GM19240 (cell line): Measurements from ENCODE around the gene UIMC1.

ENCODE experiments used
- DNase-seq: peaks from one replicate; pipeline ENCODE4 v3.0.0; 2011; ENCODE audit warnings: low spot score; ENCODE audit not compliant: insufficient read length

Gene UIMC1

DNA sequence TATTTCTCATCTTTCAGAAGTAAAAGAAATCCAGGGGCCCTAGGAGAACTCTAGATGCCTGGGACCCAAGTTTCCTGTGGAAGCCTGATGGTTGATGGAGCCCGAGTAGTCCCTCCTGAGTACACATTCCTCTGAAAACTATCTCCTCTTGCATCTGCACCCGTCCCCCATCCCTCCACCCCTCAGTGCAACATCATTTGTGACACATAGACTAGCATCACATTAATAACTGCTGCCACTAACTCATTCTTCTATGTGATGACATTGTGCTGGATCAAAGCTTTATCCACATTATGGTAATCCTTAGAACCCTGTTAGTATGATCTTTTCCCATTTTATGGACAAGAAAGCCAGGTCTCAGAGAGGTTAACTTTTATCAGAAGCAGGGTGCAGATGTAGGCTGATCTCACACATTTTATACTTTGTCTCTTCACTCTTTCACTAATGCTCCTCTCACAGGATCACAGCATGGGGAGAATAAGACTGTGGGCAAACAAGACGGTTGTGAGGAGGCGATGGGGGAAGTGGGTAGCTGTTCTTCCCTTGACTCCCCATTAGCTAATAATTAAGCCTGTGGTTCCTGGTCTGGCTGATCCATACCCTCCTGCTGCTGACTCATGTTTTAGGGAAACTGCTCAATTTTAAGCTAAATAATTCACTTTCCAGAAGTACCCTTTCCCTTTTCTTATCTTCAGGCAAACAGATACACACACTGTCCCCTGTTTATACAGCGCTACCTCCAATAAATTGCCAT lies 103.5 kb downstream of the UIMC1 start:
- DNase-seq: no peak

DNA sequence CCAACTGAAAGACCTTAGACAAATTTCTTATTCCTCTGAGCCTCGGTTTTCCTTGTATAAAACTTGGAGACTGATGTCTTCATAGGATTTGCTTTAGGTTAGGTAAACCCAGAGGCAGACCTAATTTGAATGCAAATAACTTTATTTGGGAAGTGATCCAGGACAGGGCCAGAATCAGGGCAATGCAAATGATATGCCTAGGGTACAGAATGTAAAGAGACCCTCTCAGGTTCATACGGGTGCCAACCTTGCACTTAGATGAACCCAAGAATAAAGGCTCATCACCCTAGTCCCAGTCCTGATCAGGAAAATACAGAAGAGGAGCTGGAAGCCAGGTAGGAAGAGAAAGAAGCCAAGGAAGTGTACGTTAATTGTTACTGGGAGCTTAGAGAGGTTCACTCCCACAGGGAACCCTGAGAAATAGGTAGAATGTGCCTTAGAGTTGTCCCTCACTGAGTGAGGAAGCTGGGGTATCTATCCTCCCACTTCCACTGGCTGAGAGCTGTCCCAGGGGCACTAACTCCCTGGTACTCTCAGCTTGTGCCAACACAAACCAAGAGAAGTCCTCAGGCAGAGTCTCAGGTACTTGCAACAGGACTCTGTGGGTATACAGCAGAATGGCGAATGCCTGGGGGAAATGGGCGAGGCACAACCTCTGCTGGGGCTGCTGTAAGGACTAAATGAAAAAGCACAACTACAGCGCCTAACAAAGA lies 104.3 kb downstream of the UIMC1 start:
- DNase-seq: no peak

DNA sequence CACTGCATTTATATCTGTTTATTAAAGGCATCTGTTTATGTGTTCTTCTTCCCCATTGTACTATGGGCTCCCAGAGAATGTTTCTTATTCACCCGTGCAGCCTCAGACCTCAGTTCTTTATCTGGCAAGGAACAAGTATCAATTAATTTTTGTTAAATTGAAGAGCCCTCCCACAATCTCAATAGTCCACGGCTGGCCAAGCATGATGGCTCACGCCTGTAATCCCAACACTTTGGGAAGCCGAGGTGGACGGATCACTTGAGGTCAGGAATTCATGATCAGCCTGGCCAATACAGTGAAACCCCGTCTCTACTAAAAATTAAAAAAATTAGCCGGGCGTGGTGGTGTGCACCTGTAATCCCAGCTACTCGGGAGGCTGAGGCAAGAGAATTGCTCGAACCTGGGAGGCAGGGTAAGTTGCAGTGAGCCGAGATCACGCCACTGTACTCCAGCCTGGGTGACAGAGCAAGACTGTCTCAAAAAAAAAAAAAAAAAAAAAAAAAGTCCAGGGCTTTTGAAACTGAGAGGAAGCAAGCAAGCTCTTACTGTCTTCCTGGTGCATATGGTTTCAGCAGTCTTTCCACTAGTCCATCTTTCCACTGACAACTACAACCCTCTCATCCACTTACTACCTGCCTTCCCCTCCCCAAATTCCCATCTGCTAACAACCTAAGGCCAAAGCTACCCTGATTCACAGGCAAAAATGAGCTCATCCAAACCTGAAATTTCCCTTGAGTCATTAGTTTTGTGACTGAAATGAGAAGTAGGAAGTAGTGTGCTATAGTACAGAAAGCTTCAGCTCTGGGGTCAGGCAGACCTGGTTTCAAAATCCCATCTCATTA lies 105.1 kb downstream of the UIMC1 start:
- DNase-seq: no peak

DNA sequence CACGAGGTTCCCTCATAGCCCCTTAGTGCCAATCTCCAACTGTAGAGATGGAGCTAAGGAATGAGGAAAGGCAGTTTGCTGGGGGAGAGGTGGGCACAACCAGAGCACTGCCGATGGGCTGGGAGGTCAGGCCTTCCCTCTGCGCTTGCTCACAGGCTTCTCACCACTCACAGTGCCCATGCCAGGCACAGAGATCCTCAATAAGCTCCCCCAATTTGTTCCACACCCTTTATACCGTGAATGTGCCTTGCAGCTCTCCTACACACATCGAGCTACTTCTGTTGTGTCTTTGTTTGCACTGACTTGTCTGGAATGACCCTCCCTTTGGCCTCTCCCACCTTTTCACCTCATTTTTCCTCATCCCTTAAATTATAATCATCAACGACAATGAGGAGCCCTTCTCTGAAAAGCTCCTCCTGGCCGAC lies 105.8 kb downstream of the UIMC1 start:
- no peak for DNase-seq

DNA sequence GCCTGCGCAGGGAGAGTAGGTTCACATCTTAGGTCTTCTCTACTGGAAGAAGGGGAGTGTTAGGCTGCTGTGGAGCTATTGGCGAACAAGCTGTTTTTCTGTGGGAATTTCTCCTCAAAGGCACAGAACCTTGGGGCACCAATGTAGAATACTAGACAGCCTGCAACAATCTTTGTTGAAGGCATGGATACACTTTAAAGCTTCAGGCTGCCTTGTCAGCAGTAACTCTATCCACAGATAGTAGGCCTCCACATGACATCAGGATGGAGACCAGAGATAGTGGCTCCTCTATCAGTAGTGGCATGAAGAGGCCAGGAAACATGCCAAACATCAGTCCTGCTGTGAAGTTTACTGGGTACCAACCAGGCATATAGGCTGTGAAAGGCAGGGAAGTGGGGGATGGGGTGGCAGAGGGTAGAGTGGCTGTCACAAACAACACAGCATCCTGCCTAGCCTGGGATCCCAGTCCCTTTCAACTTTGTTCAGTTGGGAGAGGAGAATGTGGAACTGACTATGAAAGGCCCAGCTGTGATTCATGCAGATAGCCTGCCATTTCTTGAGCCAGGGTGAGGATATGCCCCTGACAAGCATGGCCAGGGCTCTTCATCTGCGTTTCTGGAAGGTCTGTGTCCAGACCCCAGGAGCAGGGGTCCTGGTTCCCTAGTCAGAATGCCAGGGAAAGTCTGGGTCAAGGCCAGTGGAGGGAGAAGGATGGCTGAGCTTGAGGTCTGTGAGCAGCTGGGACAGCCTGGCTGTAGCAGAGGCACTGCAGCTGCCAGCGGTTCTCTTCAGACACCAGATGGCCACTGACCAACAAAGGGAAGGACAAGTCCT lies 106.4 kb downstream of the UIMC1 start:
- DNase-seq: no peak

DNA sequence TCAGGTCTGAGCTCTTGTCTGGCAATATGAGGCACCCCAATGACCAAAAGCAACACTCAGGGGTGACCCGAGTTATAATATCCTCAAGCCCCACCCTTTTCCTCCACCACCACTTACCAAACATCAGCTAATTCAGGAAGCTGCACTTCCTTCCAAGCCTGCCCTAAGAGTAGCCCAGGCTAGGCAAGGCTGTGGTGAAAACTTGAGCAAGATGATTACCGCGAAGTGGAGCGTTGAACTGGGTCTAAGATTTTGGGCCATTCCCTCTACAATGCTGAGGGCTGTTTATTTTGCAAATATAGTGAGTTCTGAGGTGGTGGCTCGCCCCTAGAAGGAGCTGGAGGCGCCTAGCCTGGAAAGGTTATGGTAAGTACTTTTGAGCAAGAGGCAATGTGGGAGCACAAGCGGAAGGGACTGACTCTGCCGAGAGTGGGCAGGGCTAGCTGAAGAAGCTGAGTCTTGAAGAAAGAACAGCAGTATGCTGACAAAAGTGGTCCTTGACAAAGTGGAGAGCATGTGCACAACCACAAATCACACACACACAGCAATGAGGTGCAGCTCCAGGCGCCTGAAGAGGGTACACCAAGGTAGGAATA lies 107.2 kb downstream of the UIMC1 start, which contains the start of gene HK3:
Gene HK3, minus strand, starts transcription at position 51 of the 596 bp plus-strand sequence. CDS start 3,187 bp downstream, outside the sequence.
- DNase-seq: no peak

DNA sequence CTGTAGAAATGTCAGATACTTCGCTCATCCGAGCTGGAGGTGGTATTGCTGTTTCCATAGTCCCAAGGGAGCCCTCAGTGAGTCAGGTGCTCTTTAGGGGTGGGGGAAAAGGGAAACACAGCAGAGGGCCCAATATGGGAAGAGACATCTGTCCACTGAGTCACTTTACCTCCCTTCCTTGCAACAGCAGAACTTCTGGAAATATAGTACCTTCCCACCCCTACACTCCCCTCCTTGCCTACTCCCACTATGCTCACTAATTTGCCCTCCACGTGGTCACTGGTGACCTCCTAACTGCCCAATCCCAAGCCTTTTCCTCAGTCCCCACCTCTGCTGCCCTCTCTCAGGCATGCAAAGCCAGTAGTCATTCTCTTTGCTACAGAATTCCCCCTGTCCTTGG lies 109.3 kb downstream of the UIMC1 start:
- no peak for DNase-seq

DNA sequence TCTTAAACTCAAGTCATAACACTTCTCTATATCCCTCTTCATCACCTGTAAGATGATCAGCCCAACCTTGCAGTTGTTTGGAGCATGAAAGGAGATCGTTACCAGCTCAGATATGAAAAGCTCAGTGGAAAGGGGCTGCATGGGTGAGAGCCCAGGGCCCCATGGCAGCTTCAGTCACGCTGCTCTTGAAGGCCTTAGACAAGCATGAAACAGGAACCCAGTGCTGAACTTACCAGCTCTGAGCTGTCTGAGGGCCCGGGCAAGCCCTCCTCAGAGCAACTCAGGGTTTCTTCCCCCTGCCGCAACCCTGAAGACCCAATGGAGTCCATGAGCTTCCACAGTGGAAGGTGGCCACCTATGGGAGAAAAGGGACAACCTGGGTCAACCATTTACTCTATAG lies 110.7 kb downstream of the UIMC1 start:
- no peak for DNase-seq

DNA sequence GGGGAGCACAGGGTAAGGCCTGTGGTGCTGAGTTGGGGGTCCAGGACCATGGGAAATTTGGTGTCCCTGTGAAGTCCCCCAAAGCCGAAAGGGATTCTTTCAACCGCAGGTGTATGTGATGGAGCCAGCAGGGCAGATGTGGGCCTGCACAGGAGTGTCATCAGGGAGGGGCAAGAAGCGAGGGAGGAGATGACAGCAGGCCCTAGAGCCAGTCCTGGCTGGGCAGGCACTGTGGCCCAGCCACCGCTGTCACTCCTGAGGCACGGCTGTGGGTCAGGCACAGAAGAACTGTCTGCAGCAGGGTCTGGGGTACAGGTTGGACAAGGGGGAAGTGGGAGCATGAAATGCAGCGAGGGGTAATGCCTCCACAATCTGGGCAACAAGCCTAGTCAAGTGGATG lies 112.3 kb downstream of the UIMC1 start:
- DNase-seq: no peak

DNA sequence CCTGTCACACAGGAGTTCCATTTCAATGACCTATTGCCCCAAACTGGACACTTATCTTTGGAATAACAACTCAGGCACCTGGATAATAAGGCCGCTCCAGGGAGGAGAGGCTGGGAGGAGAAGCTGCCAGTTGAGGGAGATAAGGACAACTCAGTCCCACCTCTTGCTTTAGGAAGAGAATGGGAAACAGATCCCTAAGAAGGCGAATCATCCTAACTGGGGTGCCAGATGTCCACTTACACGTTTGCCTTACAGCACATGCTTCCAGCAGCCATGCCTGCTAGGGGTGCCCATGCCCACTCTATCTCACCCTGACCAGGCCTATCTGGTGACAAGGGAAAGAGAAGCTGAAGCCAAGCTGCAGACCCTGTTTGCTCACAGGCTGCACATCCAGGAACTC lies 113.9 kb downstream of the UIMC1 start:
- DNase-seq: no peak

DNA sequence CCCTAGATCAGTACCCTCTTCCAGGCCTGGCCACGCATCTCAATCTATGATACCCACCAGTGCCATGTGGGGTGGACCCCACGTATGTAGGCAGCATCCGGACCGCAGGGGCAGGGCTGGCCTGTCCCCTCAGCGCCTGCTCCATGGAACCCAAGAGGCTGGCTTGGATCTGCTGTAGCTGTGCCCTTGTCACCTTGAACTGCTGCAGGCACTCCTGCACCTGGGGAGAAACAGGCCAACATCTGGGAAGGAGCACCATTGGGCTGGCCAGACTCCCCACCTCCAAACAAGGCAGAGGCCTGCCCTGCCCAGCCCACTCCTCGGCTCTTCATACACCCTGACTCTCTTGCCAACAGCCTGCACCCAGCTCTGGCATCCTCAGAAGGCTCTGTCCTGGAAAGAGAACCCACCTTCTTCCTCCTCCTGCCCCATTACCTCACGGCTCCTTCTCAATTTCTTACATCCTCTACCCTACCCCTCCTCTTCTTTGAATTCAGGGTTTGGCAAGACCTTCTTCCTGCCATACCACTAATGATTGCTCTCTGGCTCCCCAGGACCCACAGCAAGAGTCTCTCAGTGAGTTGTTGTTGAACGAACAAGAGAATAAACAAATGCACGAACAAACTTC lies 115.1 kb downstream of the UIMC1 start:
- DNase-seq: no peak

DNA sequence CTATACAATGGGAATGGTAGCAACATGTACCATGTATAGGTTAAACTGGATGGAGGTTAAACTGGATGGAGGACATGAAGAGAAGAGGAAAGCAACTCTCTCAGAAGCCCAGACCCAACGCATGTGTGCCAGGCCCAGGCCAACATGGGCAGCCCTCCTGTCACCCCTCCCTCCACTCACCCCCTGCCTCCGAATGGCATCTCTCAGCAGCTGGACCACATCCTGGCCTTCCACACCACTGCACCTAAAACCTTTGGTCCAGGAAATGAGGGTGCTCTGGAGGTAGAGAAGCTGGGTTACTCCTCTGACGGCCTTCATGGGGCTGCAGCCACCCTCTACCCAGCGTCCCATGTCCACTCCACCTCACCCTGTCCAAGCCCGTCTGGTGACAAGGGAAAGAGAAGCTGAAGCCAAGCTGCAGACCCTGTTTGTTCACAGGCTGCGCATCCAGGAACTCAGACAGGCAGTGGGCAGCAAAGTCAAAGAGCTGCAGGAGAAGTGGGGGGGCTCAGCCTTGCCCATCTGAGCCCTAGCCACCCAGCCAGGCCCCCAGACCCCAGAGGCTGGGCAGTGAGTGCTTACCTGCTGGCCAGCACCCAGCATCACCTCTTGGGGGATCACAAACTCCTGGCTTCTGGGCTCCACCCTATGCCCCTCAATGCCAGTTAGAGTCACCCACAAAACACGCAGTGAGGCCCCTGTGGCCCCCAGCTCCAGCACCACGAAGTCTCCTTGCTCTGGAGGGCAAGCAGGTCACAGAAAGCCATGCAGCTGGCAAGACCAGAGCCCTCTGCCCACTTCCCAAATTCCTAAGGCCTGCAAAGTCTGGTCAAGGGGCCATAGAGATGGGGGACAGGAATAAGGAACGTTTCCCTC lies 115.9 kb downstream of the UIMC1 start:
- DNase-seq: no peak

DNA sequence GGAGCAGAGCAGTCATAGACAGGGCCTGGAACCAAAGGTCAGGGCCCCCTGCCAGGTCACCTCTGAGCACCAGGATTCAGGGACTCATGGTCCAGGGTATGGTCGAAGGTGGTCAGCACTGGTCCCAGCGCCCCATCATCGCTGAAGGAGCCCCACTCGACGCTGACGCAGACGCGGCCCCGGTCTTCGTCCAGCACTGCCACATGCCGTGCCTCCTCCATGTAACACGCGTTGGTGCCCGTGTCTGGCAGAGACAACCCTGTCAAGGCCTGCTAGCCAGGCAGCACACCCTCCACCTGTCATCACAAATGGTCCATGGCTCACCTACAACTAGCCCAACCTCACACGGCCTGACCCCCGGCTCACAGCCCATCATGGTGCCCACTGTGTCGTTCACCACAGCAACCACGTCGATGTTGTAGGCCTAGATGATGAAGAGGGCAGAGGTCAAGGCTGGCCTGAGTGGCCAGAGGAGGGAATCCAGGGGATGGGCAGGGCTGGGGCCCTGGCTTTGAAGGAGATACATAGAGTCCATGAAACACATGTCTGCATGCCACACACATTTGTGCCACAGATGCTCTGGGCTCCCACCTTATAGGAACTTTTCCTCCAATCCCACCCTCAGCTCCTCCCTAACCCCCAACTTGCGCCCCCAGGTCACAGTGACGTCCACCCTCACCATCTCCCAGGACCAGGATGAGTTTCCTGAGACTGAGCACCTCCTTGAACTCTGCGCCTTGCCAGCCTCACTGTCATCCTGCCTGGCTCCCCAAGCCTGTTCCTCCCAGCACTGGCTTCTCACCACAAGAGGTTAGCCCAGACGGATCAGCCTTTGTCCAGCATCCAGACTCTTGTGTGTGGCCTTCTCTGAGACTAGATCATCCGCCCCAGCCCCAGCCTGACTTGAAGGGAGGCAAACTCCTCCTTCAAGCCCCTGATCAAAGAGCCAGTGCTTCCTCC lies 117.0 kb downstream of the UIMC1 start:
- DNase-seq: no peak

DNA sequence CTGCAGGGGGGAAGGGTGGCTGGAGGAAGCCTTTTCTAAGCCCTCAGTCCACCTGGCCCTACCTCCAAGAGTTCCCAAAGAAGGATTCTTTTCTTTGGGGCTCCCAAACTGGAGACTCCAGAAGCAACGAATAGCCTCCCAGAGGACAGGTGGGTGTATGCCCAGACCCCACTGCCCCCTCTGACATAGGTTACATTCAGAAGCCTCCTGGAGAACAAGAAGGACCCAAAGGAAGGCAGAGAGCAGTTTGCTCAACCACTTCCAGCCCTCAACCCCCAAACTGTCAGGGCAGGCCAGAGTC lies 117.8 kb downstream of the UIMC1 start:
- no peak for DNase-seq

DNA sequence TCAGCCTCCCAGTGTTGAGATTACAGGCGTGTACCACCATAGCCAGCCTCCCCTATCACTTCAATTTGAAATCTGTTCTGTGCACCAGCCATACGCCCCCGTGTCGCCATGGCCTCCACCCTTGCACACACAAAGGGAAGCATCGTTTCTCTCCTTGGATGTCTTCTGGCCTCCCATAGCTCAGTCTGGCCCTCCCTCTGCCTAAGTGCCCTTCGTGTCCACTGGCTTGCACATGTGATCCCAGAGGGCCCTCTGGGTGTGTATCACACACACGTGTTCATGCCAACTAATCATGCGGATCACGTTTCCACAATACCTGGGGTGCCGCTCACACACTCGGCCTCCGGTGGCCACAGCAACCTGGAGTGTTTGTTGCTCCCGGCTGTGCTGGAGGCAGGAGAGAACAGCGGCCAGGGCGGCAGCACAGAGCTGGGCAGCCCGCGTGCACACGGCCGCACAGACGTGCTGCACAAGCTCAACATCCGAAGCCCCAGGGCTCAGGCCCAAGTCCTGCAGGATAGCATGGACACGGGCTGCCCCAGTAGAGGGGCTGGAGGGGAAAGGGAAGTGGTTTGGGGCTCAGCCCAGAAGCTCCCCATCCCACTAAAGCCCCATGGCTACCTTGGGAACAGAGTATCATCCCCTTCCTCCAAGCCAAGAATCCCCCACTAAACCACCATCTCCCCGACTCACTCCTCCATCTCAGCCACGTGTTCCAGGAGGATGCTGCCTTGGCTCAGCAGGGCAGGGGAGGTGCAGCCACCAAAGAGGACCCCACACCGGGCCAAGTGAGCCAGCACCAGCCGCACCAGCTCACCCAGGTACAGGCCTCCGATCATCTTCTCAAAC lies 118.3 kb downstream of the UIMC1 start:
- DNase-seq: no peak

DNA sequence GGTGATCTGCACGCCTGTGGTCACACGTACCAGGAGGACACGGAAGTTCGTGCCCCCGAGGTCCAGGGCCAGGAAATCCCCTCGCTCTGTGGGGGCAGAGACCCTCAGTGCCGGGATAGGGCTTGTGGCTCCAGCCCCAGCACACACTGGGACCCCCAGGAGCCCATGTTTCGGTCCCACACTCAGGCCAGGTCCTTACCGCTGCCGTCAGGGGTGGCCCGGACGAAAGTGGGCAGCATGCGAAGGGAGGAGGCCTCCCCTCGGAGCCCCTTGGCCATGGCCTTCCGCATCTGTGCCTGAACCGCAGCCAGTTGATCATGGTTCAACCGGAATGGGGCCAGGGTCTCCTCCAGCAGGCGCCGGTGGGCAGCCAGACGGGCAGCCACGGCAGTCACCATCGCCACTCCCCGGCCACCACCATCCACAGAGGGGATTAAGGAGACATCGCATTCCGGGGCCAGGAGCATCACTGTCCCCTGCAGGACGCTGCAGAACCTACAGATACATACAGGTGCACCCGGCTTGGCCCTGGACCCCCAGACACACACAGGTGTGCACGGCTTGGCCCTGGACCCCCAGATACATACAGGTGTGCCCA lies 119.2 kb downstream of the UIMC1 start:
- DNase-seq: no peak
